Suprapubic skin (tissue), 3 donors: ENCODE results near the gene ITPK1.

ENCODE experiments used
- CTCF ChIP-seq, 2 donors: fragments of 200-600 bp in 1 of 2; fragments of 450-650 bp in 1 of 2; sonication (generic) in 1 of 2; IDR thresholded peaks; one replicate each; pipeline ENCODE4 v1.5.1; 2016 to 2019; ENCODE audit warnings: antibody characterized with exemption in 2 of 2, mild to moderate bottlenecking in 1 of 2, moderate library complexity in 1 of 2
- POLR2A ChIP-seq, 2 donors: fragments of 450-650 bp; IDR thresholded peaks; one replicate each; pipeline ENCODE4 v1.6.1; 2017; ENCODE audit warnings: antibody characterized with exemption in 2 of 2, mild to moderate bottlenecking in 2 of 2, moderate library complexity in 2 of 2

DNA sequence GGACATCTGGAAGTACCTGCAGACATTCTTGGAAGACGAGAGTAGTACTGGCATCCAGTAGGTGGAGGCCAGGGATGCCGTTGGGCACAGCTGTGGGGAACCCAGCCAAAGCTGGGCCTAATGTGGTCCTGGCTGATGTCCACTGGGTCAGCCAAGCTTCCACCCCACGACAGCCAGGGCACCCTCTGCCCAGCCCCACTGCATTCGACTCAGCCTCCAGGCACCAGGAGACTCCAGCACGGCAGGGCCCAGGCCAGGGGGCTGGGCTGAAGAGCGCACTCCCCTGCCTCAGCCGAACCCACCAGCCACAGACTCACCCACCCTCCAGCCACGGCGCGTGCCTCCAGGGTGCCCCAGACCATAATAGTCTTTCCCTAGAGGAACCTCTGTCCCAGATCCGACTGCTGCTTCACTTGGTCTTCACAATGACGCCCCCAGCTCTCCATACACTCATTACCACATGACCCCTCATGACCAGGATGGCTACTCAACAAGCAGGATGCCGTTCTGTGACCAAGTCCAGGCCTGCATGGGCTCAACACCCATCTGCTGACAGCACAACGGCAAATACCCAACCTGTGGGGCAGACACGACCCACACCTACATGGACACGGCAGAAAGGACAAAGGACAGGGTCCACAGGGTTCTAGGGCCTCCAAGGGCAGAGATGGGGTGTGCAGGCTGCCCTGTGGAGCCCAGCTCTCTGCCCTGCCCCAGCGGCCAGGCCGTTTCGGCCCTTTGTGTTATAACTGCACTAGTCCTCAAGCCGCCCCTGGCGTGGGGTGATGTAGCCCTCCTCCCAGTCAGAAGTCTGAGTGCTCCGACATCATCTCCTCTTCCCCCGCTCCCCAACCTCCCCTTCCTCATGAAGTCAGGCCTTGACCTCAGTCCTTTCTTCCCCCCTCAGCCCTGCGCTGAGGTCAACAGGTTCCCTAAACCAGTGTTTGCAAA lies 22.8 kb downstream of the ITPK1 start:
- no peak for TF ChIP-seq CTCF (IDR thresholded peaks at IDR 0.05)
- TF ChIP-seq POLR2A (IDR thresholded peaks at IDR 0.05) = no peak
